ENCODE results near the gene TBC1D22A. TPM values are rescaled to one million over a fixed set of nuclear protein-coding genes. Genes with fewer than 3 reads are reported as not detected.

The TBC1D22A gene
- total RNA-seq, 2 donors from 2014 or later: 21.0 to 27.9 TPM

DNA sequence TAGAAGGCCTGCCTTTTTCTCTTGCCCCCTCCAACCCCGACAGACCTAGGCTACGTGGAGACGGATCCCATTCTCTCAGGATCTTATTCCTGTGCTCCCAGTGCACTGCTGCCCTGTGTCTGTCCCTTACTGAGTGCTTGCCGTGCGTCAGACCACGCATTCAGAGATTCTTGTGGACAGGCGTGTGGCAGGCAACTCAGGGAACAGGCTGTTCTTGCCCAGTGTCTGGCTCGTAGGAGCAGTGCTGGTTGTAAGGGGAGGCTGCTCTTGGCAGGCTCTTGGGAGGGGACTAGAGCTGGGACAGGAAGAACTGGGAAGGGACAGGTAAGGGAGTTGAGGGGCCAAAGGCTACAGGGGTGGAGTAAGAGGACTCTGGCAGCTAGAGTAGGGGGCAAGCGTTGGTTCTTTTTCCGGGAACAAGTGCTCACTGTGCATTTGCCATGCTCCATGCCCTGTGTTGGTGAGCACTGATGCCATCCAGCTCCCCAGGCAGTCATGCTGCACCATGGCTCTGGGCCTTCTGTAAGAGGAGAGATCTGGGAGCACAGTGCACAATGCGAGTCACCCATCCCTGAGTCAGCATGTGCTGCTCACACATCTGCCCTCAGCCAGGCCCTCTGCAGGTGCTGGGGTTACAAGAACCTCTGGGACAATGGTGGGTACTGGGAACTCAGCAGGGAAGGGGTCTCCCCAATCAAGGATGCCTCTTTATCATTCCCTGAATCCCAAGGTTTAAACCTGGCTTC lies 119.1 kb downstream of the TBC1D22A start:
- H3K4me3 ChIP-seq (ENCODE audit: low read length): no peak overlapping the region
- no peak for DNase-seq
- Mint-ChIP-seq H3K4me3 (no peak overlapping the region), H3K27ac (peak overlapping the region; percentile 60), H3K9me3 (no peaks in the 10 kb centered on the region), H3K27me3 (ENCODE audit: insufficient read depth) (no peaks in the 10 kb centered on the region), H3K4me1 (peaks cover 8% of the 10 kb centered on the region), H3K36me3 (ENCODE audit: low read depth) (peaks cover 15% of the 10 kb centered on the region)
- H3K4me1 ChIP-seq (ENCODE audit: control insufficient read depth, insufficient read depth, low read length): no peaks in the 10 kb centered on the region
- no peaks in the 10 kb centered on the region for H3K9me3 ChIP-seq (ENCODE audit: control insufficient read depth, low read length)
- no peak overlapping the region for H3K27ac ChIP-seq (ENCODE audit: low read depth, low read length)
- WGBS, 2 experiments (ENCODE audit: insufficient coverage in 1 of 2, insufficient read length in 1 of 2): 95 to 98% methylated on average over 7 to 11 of the region's 11 CpGs
- no peaks in the 10 kb centered on the region for H3K27me3 ChIP-seq (ENCODE audit: control insufficient read depth, insufficient read depth, low read length, poor library complexity, severe bottlenecking)
- no peak overlapping the region for H3K9ac ChIP-seq (ENCODE audit: extremely low read depth, low read length, poor library complexity, severe bottlenecking)
- TF ChIP-seq, protein P1, sequence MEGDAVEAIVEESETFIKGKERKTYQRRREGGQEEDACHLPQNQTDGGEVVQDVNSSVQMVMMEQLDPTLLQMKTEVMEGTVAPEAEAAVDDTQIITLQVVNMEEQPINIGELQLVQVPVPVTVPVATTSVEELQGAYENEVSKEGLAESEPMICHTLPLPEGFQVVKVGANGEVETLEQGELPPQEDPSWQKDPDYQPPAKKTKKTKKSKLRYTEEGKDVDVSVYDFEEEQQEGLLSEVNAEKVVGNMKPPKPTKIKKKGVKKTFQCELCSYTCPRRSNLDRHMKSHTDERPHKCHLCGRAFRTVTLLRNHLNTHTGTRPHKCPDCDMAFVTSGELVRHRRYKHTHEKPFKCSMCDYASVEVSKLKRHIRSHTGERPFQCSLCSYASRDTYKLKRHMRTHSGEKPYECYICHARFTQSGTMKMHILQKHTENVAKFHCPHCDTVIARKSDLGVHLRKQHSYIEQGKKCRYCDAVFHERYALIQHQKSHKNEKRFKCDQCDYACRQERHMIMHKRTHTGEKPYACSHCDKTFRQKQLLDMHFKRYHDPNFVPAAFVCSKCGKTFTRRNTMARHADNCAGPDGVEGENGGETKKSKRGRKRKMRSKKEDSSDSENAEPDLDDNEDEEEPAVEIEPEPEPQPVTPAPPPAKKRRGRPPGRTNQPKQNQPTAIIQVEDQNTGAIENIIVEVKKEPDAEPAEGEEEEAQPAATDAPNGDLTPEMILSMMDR (conservative IDR thresholded peaks at IDR 0.05): no peak
- H3K36me3 ChIP-seq (ENCODE audit: control insufficient read depth, insufficient read depth, low read length): peaks cover 7% of the 10 kb centered on the region

DNA sequence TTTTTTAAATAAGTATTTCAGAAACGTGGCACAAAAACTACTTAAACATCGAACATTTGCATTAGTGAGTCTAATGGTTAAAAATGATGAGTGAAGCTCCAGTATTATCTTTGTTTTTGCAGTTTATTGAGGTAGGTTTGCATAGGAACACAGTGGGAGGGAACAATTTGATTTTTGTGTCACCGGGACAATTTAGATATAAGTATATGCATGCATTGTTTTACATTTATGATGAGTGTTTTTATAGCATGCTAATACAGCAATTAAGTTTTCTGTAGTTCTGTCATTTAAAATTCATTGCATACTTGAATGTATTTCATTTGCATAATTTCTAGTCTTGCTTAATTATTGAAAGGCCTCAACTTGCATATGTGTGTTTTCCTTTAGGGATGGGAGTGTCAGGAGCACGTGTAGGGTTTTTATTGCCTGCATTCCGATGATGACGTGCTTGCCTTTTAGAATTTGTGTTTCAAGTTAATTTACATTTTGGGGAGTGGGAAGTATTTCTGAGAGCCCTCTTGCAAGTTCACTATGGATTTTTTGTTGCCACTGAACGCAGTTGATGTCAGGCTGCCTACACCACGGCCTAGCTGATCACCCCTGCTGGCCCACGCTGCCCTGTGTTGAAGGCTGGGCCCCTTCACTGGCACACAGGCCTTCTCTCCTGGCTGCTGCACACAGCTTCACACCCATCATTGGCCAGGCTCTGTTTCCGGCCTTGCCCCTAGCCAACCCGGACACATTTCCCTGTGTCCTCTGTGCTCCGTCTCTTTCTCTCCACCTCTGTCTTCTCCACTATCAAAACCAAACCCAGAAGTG lies 120.9 kb downstream of the TBC1D22A start:
- Mint-ChIP-seq H3K4me3 (no peak overlapping the region), H3K27me3 (ENCODE audit: insufficient read depth) (no peaks in the 10 kb centered on the region), H3K36me3 (ENCODE audit: low read depth) (peaks cover 14% of the 10 kb centered on the region), H3K9me3 (no peaks in the 10 kb centered on the region), H3K4me1 (peaks cover 8% of the 10 kb centered on the region), H3K27ac (peak overlapping the region; percentile 2)
- Histone ChIP-seq H3K27me3 (ENCODE audit: control insufficient read depth, insufficient read depth, low read length, poor library complexity, severe bottlenecking) (no peaks in the 10 kb centered on the region), H3K27ac (ENCODE audit: low read depth, low read length) (no peak overlapping the region), H3K9ac (ENCODE audit: extremely low read depth, low read length, poor library complexity, severe bottlenecking) (no peak overlapping the region), H3K9me3 (ENCODE audit: control insufficient read depth, low read length) (no peaks in the 10 kb centered on the region), H3K36me3 (ENCODE audit: control insufficient read depth, insufficient read depth, low read length) (peaks cover 7% of the 10 kb centered on the region), H3K4me1 (ENCODE audit: control insufficient read depth, insufficient read depth, low read length) (no peaks in the 10 kb centered on the region), H3K4me3 (ENCODE audit: low read length) (no peak overlapping the region)
- 76 to 79% methylated on average over 9 to 12 of the region's 12 CpGs for WGBS, 2 experiments (ENCODE audit: insufficient coverage in 1 of 2, insufficient read length in 1 of 2)
- TF ChIP-seq, protein P1 (conservative IDR thresholded peaks at IDR 0.05): no peak
- no peak for DNase-seq

GRCh38 chr22:46884365-46884764 lies 121.9 kb downstream of the TBC1D22A start:
- Mint-ChIP-seq H3K36me3 (ENCODE audit: low read depth) (peaks cover 16% of the 10 kb centered on the region), H3K27ac (no peak overlapping the region), H3K9me3 (no peaks in the 10 kb centered on the region), H3K27me3 (ENCODE audit: insufficient read depth) (no peaks in the 10 kb centered on the region), H3K4me1 (peaks cover 8% of the 10 kb centered on the region), H3K4me3 (no peak overlapping the region)
- H3K27me3 ChIP-seq (ENCODE audit: control insufficient read depth, insufficient read depth, low read length, poor library complexity, severe bottlenecking): no peaks in the 10 kb centered on the region
- 88 to 94% methylated on average over 7 to 8 of the region's 8 CpGs for WGBS, 2 experiments (ENCODE audit: insufficient coverage in 1 of 2, insufficient read length in 1 of 2)
- no peak for DNase-seq
- no peaks in the 10 kb centered on the region for H3K9me3 ChIP-seq (ENCODE audit: control insufficient read depth, low read length)
- TF ChIP-seq, protein P1 (conservative IDR thresholded peaks at IDR 0.05): no peak
- peaks cover 9% of the 10 kb centered on the region for H3K36me3 ChIP-seq (ENCODE audit: control insufficient read depth, insufficient read depth, low read length)
- no peak overlapping the region for H3K4me3 ChIP-seq (ENCODE audit: low read length)
- H3K9ac ChIP-seq (ENCODE audit: extremely low read depth, low read length, poor library complexity, severe bottlenecking): no peak overlapping the region
- no peaks in the 10 kb centered on the region for H3K4me1 ChIP-seq (ENCODE audit: control insufficient read depth, insufficient read depth, low read length)
- no peak overlapping the region for H3K27ac ChIP-seq (ENCODE audit: low read depth, low read length)

Measured in endodermal cell (in vitro differentiated cells).